DND-41 (cell line): ENCODE data around the gene NFKB1.

Source experiments
- ATAC-seq: fragments of 200-7000 bp; cut with Tn5 transposase; 3 replicates; pipeline ENCODE4 v1.9.1; 2021; ENCODE audit warnings: low read depth; ENCODE audit not compliant: insufficient read depth
- DNase-seq: peaks from one replicate; pipeline ENCODE4 v3.0.0-alpha.2; 2020
- H2AFZ ChIP-seq: 2 replicates; pipeline ENCODE4 v1.6.0; 2012; ENCODE audit warnings: low read depth, low read length
- H3K27ac ChIP-seq: 2 replicates; pipeline ENCODE4 v1.5.1; 2012; ENCODE audit warnings: low read length, inconsistent platforms
- H3K27me3 ChIP-seq: fragments of 200-600 bp; sonication (generic); 2 replicates; pipeline ENCODE4 v1.6.0; 2012; ENCODE audit warnings: low read length, mild to moderate bottlenecking, inconsistent platforms; ENCODE audit not compliant: insufficient read depth, poor library complexity
- H3K36me3 ChIP-seq: 2 replicates; pipeline ENCODE4 v1.5.1; 2012; ENCODE audit warnings: low read length, inconsistent platforms; ENCODE audit not compliant: insufficient read depth
- H3K4me1 ChIP-seq: 2 replicates; pipeline ENCODE4 v1.5.1; 2012; ENCODE audit warnings: mild to moderate bottlenecking, low read length; ENCODE audit not compliant: insufficient read depth
- H3K4me2 ChIP-seq: 2 replicates; pipeline ENCODE4 v1.6.0; 2012; ENCODE audit warnings: mild to moderate bottlenecking, moderate library complexity, low read length, inconsistent platforms; ENCODE audit not compliant: insufficient read depth
- H3K4me3 ChIP-seq, 2 experiments: fragments of 200-600 bp in 1 of 2; shearing (Covaris generic) in 1 of 2; 2 replicates each; pipeline ENCODE4 v1.5.1; 2012 to 2016; ENCODE audit warnings: inconsistent platforms in 2 of 2, low read length in 2 of 2, mild to moderate bottlenecking in 2 of 2, low read depth in 1 of 2, moderate library complexity in 1 of 2
- H3K79me2 ChIP-seq: 2 replicates; pipeline ENCODE4 v1.6.0; 2012; ENCODE audit warnings: low read length, inconsistent platforms; ENCODE audit not compliant: insufficient read depth
- H3K9ac ChIP-seq: 2 replicates; pipeline ENCODE4 v1.6.0; 2012; ENCODE audit warnings: low read depth, mild to moderate bottlenecking, inconsistent platforms, low read length, moderate library complexity
- H3K9me3 ChIP-seq: 2 replicates; pipeline ENCODE4 v1.5.1; 2012; ENCODE audit warnings: low read length, moderate library complexity, mild to moderate bottlenecking, inconsistent platforms; ENCODE audit not compliant: insufficient read depth, severe bottlenecking
- H4K20me1 ChIP-seq: 2 replicates; pipeline ENCODE4 v1.6.0; 2012; ENCODE audit warnings: low read length; ENCODE audit not compliant: insufficient read depth
- CTCF ChIP-seq: IDR thresholded peaks from 2 replicates; pipeline ENCODE4 v1.5.1; 2012; ENCODE audit warnings: borderline replicate concordance, low read length, moderate library complexity, mild to moderate bottlenecking; ENCODE audit not compliant: poor library complexity, severe bottlenecking; ENCODE audit errors: extremely low read depth
- EZH2 ChIP-seq: IDR thresholded peaks from 3 replicates; pipeline ENCODE4 v1.6.1; 2012; ENCODE audit warnings: borderline replicate concordance, low read depth, mild to moderate bottlenecking, moderate library complexity, low read length, inconsistent platforms; ENCODE audit not compliant: severe bottlenecking

NFKB1 gene

GRCh38 chr4:102501447-102501696 lies 213 bp downstream of the NFKB1 start:
- peak overlapping the region; percentile 68 for H3K4me2 ChIP-seq
- ATAC-seq (no peak), DNase-seq (no peak)
- peak overlapping the region; percentile 96 for H3K9ac ChIP-seq
- H3K4me3 ChIP-seq = peak overlapping the region; percentile 98 to 99; a peak in 3 of 4 replicates
- TF ChIP-seq EZH2 (no peak), CTCF (no peak)
- H2AFZ ChIP-seq = peak overlapping the region; percentile 99
- H3K4me1 ChIP-seq = peaks cover 34% of the 10 kb centered on the region
- no peaks in the 10 kb centered on the region for H3K27me3 ChIP-seq
- no peaks in the 10 kb centered on the region for H3K9me3 ChIP-seq
- peaks cover 4% of the 10 kb centered on the region; the same call in 1 of the 2 replicates for H3K36me3 ChIP-seq
- H4K20me1 ChIP-seq = 0 out of 2 replicates have a peak, but pooled peaks cover 3% of the 10 kb centered on the region
- H3K27ac ChIP-seq = peak overlapping the region; percentile 92
- peaks cover 49% of the 10 kb centered on the region for H3K79me2 ChIP-seq

DNA sequence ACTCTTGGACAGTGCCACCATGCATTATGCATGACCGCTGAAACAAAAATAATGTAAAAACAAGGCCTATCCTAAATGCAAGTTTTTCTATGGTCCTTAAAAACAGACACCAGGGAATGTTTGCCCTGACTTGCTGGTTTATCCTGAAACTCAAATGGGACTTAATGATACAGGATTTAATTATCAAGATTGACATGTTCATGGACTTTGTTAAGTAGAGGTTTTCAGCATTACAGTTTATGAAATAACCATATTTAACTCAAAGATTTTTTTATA lies 1.3 kb downstream of the NFKB1 start:
- H3K4me2 ChIP-seq = peak overlapping the region; percentile 68
- peaks cover 57% of the 10 kb centered on the region for H3K79me2 ChIP-seq
- peak overlapping the region; percentile 98 to 99 for H3K4me3 ChIP-seq
- peaks cover 34% of the 10 kb centered on the region for H3K4me1 ChIP-seq
- ATAC-seq = no peak
- peak overlapping the region; percentile 41; the same call in 1 of the 2 replicates for H3K27ac ChIP-seq
- H4K20me1 ChIP-seq = 0 out of 2 replicates have a peak, but pooled peaks cover 3% of the 10 kb centered on the region
- TF ChIP-seq EZH2 (no peak), CTCF (no peak)
- peaks cover 4% of the 10 kb centered on the region; the same call in 1 of the 2 replicates for H3K36me3 ChIP-seq
- no peaks in the 10 kb centered on the region for H3K27me3 ChIP-seq
- H3K9me3 ChIP-seq = no peaks in the 10 kb centered on the region
- no peak for DNase-seq
- H3K9ac ChIP-seq = peak overlapping the region; percentile 96
- peak overlapping the region; percentile 99 for H2AFZ ChIP-seq

DNA sequence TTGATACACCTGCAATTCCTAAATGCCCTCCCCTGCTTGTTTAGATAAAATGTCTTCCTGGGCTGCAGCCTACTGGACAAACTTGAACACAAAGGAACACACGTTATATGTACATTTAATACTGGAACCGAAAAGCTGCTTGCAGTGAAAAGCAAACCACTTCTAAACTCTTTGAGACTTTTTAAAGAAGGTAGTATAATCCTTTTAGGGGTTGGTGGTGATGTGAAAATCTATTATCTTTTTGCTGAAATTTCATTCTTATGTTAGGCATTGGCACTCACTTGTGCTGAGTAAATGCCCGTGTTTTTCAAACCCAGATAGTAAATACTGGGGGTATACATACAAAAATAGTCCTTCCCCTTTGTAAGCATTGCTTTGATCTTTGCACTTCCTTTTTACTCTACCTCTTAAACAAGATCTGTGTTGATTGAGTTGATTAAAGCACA lies 2.2 kb downstream of the NFKB1 start:
- peak overlapping the region; percentile 3 to 98; a peak in 3 of 4 replicates for H3K4me3 ChIP-seq
- H3K4me1 ChIP-seq = peaks cover 34% of the 10 kb centered on the region
- ATAC-seq = 0 out of 3 replicates have a peak, but pooled peaks have one; percentile 20
- DNase-seq = no peak
- peak overlapping the region; percentile 41; the same call in 1 of the 2 replicates for H3K27ac ChIP-seq
- 0 out of 2 replicates have a peak, but pooled peaks cover 3% of the 10 kb centered on the region for H4K20me1 ChIP-seq
- TF ChIP-seq CTCF = no peak
- TF ChIP-seq EZH2 = no peak
- peaks cover 4% of the 10 kb centered on the region; the same call in 1 of the 2 replicates for H3K36me3 ChIP-seq
- peaks cover 63% of the 10 kb centered on the region for H3K79me2 ChIP-seq
- H3K4me2 ChIP-seq = peak overlapping the region; percentile 68
- peak overlapping the region; percentile 96 for H3K9ac ChIP-seq
- peak overlapping the region; percentile 34; the same call in 1 of the 2 replicates for H2AFZ ChIP-seq
- no peaks in the 10 kb centered on the region for H3K27me3 ChIP-seq
- no peaks in the 10 kb centered on the region for H3K9me3 ChIP-seq
